SK-N-SH (cell line): ENCODE results near the gene KRT32. TPM values are rescaled to one million over a fixed set of nuclear protein-coding genes. Genes with fewer than 3 reads are reported as not detected.
A peak's percentile ranks its signal among the peaks of the same experiment; 100 is the strongest.

Experiments used
- CTCF ChIA-PET: fragments of 300-600, 350-600 bp; formaldehyde crosslinking; extraction: SDS; loops from one replicate; lab custom pipeline; 2021; lab: Yijun Ruan, JAX
- POLR2A ChIA-PET: fragments of 350-600 bp; sonication (Branson Sonifier 250); formaldehyde crosslinking; extraction: SDS; loops from one replicate; lab custom pipeline; 2020; ENCODE audit warnings: antibody characterized with exemption, inconsistent platforms; lab: Yijun Ruan, JAX
- DNase-seq: peaks from one replicate; pipeline ENCODE4 v3.0.0; 2012
- H2AFZ ChIP-seq: fragments of 200-600 bp; sonication (generic); 2 replicates; pipeline ENCODE4 v1.8.1; 2016; ENCODE audit warnings: antibody characterized with exemption, mild to moderate bottlenecking, low read depth
- H3F3A ChIP-seq: fragments of 200-600 bp; sonication (generic); replicated peaks from 2 replicates; pipeline ENCODE3; 2016; ENCODE audit warnings: antibody characterized with exemption, mild to moderate bottlenecking; ENCODE audit not compliant: insufficient read depth
- H3K27ac ChIP-seq, 2 experiments: fragments of 200-500 bp in 1 of 2; fragments of 200-600 bp in 1 of 2; sonication (Bioruptor generic) in 1 of 2; sonication (generic), shearing (Covaris generic) in 1 of 2; 2 replicates each; pipeline versions ENCODE4 v1.5.1 to v1.6.1; 2014 to 2016; ENCODE audit warnings: low read depth in 2 of 2, inconsistent platforms in 1 of 2, low read length in 1 of 2, mild to moderate bottlenecking in 1 of 2, mixed read lengths in 1 of 2
- H3K27me3 ChIP-seq: fragments of 200-600 bp; sonication (generic), shearing (Covaris generic); 2 replicates; pipeline ENCODE4 v1.6.1; 2016; ENCODE audit warnings: mixed run types; ENCODE audit not compliant: insufficient read depth
- H3K36me3 ChIP-seq, 2 experiments: fragments of 200-500 bp in 1 of 2; fragments of 200-600 bp in 1 of 2; sonication (Bioruptor generic) in 1 of 2; sonication (generic) in 1 of 2; replicated peaks in 1 of 2; 2 replicates each; pipeline versions ENCODE3 to v1.5.1; 2014 to 2016; ENCODE audit warnings: low read length in 1 of 2, mild to moderate bottlenecking in 1 of 2; ENCODE audit not compliant: insufficient read depth in 2 of 2, control insufficient read depth in 1 of 2
- H3K4me1 ChIP-seq, 2 experiments: fragments of 200-500 bp in 1 of 2; fragments of 200-600 bp in 1 of 2; sonication (Bioruptor generic) in 1 of 2; sonication (generic), shearing (Covaris generic) in 1 of 2; 2 replicates each; pipeline versions ENCODE4 v1.5.1 to v1.6.1; 2014 to 2016; ENCODE audit warnings: low read depth in 1 of 2, low read length in 1 of 2, mixed run types in 1 of 2; ENCODE audit not compliant: insufficient read depth in 2 of 2, control insufficient read depth in 1 of 2
- H3K4me2 ChIP-seq: fragments of 200-600 bp; sonication (generic), shearing (Covaris generic); 2 replicates; pipeline ENCODE4 v1.6.1; 2017; ENCODE audit warnings: mixed run types
- H3K4me3 ChIP-seq, 2 experiments: fragments of 200-500 bp in 1 of 2; fragments of 200-600 bp in 1 of 2; sonication (Bioruptor generic) in 1 of 2; sonication (generic), shearing (Covaris generic) in 1 of 2; 2 replicates each; pipeline versions ENCODE4 v1.5.1 to v1.8.1; 2014 to 2016; ENCODE audit warnings: low read depth in 2 of 2, inconsistent platforms in 1 of 2, low read length in 1 of 2, mild to moderate bottlenecking in 1 of 2, mixed read lengths in 1 of 2, moderate library complexity in 1 of 2
- H3K79me2 ChIP-seq: fragments of 200-600 bp; sonication (generic); 2 replicates; pipeline ENCODE4 v1.8.1; 2017; ENCODE audit warnings: mild to moderate bottlenecking; ENCODE audit not compliant: insufficient read depth
- H3K9ac ChIP-seq: fragments of 200-600 bp; sonication (generic); 2 replicates; pipeline ENCODE4 v1.6.1; 2017; ENCODE audit warnings: mixed run types
- H3K9me2 ChIP-seq: fragments of 200-600 bp; sonication (generic); 2 replicates; pipeline ENCODE4 v1.6.1; 2017; ENCODE audit warnings: mixed run types
- H3K9me3 ChIP-seq: fragments of 200-600 bp; sonication (generic); 2 replicates; pipeline ENCODE4 v1.6.1; 2017; ENCODE audit warnings: mixed run types, mild to moderate bottlenecking, moderate library complexity
- H4K20me1 ChIP-seq: fragments of 200-600 bp; sonication (generic); 2 replicates; pipeline ENCODE4 v1.6.1; 2017; ENCODE audit warnings: mild to moderate bottlenecking, mixed run types; ENCODE audit not compliant: insufficient read depth
- FOSL2 ChIP-seq: IDR thresholded peaks from 2 replicates; pipeline ENCODE4 v1.4.0; 2012; ENCODE audit warnings: low read depth, mild to moderate bottlenecking, moderate library complexity, borderline replicate concordance
- JUND ChIP-seq: IDR thresholded peaks from 2 replicates; pipeline ENCODE4 v1.4.0; 2012
- MEF2A ChIP-seq: IDR thresholded peaks from 2 replicates; pipeline ENCODE4 v1.4.0; 2012; ENCODE audit warnings: low read depth, borderline replicate concordance
- RAD21 ChIP-seq: IDR thresholded peaks from 2 replicates; pipeline ENCODE4 v1.6.1; 2012; ENCODE audit warnings: mild to moderate bottlenecking, low read length
- RCOR1 ChIP-seq: fragments of 150-350 bp; IDR thresholded peaks from 2 replicates; pipeline ENCODE4 v1.6.1; 2017; ENCODE audit warnings: antibody characterized with exemption, low read length
- RFX5 ChIP-seq: IDR thresholded peaks from 2 replicates; pipeline ENCODE4 v1.6.1; 2012; ENCODE audit warnings: mild to moderate bottlenecking, improper control_type of control experiment, low read length
- SMC3 ChIP-seq: IDR thresholded peaks from 2 replicates; pipeline ENCODE4 v1.6.1; 2012; ENCODE audit warnings: low read depth, low read length, improper control_type of control experiment
- TCF12 ChIP-seq: IDR thresholded peaks from 2 replicates; pipeline ENCODE4 v1.4.0; 2012
- TEAD4 ChIP-seq: IDR thresholded peaks from 2 replicates; pipeline ENCODE4 v1.4.0; 2012; ENCODE audit warnings: mild to moderate bottlenecking, borderline replicate concordance; ENCODE audit not compliant: insufficient read depth
- WGBS: methylation state at CpG from one replicate; pipeline ENCODE4 v1.1.6; 2017; ENCODE audit warnings: low lambda C conversion rate; 5-methylcytosine and 5-hydroxymethylcytosine counted together
- polyA plus RNA-seq, 3 experiments: library from polyadenylated mRNA; depleted of rRNA; stranded (reverse); fragments of >200 nt; gene quantifications; 2 replicates each; pipeline ENCODE4 v1.2.3, GENCODE V29; 2012
- TF ChIP-seq, protein P1 (sequence below): fragments of 200-600 bp; sonication (generic); IDR thresholded peaks from 2 replicates; pipeline ENCODE4 v1.6.1; 2017; ENCODE audit warnings: antibody characterized with exemption, mild to moderate bottlenecking, moderate library complexity

Gene KRT32
- polyA plus RNA-seq, 1 of the 3 experiments (the other 2 are of a cell fraction): not detected

DNA sequence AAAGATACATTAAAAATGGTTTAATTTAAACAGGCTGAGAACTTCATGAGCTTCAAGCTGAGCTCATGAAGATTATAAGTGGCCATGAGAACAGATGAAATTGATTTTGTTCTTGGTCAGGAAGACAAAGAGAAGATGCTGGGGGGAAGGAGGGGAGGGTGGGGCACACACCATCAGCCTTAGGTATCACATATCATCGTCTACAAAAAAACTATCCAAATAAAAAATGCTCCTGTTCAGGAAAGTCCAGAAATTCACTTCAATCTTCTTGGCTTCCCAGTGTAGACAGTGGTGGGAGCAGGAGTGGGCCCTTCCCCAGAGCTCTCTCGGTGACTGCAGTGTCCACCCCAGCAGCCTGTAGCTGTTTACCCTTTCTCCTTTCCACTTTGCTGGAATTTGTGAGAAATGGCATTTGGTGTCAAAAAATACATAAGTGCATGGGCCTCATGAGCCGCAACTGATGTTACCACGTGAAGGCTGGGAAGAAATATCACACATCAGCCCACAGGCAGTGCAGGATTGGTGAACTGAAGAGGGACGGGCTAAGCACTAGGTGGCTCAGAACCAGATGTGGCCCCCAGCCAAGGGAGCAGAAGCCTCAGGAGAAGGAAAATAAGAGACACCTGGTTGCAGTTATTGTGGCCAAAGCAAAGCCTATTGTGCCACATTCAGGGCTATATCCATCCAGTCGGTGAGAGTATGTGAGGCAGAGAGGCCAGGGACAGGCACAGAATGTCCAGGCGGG lies 48.9 kb downstream of the KRT32 start:
- H3K79me2 ChIP-seq: no peaks in the 10 kb centered on the region
- TF ChIP-seq TCF12: no peak
- TF ChIP-seq TEAD4: no peak
- no peak for TF ChIP-seq SMC3
- TF ChIP-seq FOSL2: no peak
- TF ChIP-seq MEF2A: no peak
- TF ChIP-seq RFX5: no peak
- TF ChIP-seq RCOR1: no peak
- TF ChIP-seq, all 33 proteins: peak for 0
- no peaks in the 10 kb centered on the region for H3K36me3 ChIP-seq
- DNase-seq: no peak
- 0 out of 4 replicates have a peak overlapping the region, but pooled peaks of 1 of the 2 experiments have one; percentile 19 for H3K27ac ChIP-seq
- H3K4me1 ChIP-seq: peaks cover 0 to 47% of the 10 kb centered on the region in 2 experiments; a peak in 2 of 4 replicates
- no peak overlapping the region for H3K4me3 ChIP-seq
- no peaks in the 10 kb centered on the region for H4K20me1 ChIP-seq
- ChIA-PET CTCF (interaction anchor here (0.8 to 2.9 kb wide), 7 partner anchors 11 to 245 kb away, joined by 3 to 11 read pairs (median 3); no protein-coding TSS in a partner anchor), POLR2A (no interaction called here)
- H3F3A ChIP-seq: peaks cover 4% of the 10 kb centered on the region
- 0 out of 2 replicates have a peak overlapping the region, but pooled peaks have one; percentile 40 for H3K4me2 ChIP-seq
- H2AFZ ChIP-seq: no peak overlapping the region
- H3K9me2 ChIP-seq: no peaks in the 10 kb centered on the region
- no peaks in the 10 kb centered on the region for H3K9me3 ChIP-seq
- H3K9ac ChIP-seq: no peak overlapping the region
- H3K27me3 ChIP-seq: no peaks in the 10 kb centered on the region
- 82% methylated on average over 7 of the region's 7 CpGs for WGBS

DNA sequence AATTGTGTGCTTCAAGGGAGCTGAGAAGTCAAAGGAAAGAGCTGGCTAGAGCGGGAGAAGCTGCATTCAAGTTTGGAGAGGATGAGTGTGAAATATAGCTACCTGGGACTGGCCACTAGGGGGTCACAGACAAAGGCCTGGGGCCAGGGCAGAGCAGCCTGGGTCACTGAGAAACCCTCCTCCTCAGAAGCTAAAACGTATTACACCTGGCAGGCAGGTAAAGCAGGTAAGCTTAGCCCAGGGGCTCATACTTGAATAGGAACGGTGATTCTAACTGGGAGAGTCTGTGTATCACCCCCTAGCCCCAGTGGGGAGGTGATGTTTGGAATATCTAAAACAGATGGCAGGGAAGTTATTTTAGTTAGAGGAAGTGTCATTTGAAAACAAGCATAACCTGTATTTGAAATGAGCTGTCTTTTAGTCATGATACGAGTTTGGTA lies 49.6 kb downstream of the KRT32 start:
- Histone ChIP-seq H3K27ac (0 out of 4 replicates have a peak overlapping the region, but pooled peaks of 1 of the 2 experiments have one; percentile 19), H3K27me3 (no peaks in the 10 kb centered on the region), H3K9me2 (no peaks in the 10 kb centered on the region), H3K9me3 (no peaks in the 10 kb centered on the region), H3K36me3 (no peaks in the 10 kb centered on the region), H3K4me1 (peaks cover 0 to 47% of the 10 kb centered on the region in 2 experiments; a peak in 3 of 4 replicates), H3K4me3 (no peak overlapping the region), H4K20me1 (no peaks in the 10 kb centered on the region), H3K9ac (no peak overlapping the region), H3F3A (peaks cover 4% of the 10 kb centered on the region), H2AFZ (no peak overlapping the region), H3K79me2 (no peaks in the 10 kb centered on the region), H3K4me2 (peak overlapping the region; percentile 40; the same call in 1 of the 2 replicates)
- 36% methylated on average over 4 of the region's 4 CpGs for WGBS
- TF ChIP-seq RAD21 (peak; percentile 10; the same call in 1 of the 2 replicates), TCF12 (peak; percentile 43; the same call in 1 of the 2 replicates), JUND (no peak)
- TF ChIP-seq, protein P1, sequence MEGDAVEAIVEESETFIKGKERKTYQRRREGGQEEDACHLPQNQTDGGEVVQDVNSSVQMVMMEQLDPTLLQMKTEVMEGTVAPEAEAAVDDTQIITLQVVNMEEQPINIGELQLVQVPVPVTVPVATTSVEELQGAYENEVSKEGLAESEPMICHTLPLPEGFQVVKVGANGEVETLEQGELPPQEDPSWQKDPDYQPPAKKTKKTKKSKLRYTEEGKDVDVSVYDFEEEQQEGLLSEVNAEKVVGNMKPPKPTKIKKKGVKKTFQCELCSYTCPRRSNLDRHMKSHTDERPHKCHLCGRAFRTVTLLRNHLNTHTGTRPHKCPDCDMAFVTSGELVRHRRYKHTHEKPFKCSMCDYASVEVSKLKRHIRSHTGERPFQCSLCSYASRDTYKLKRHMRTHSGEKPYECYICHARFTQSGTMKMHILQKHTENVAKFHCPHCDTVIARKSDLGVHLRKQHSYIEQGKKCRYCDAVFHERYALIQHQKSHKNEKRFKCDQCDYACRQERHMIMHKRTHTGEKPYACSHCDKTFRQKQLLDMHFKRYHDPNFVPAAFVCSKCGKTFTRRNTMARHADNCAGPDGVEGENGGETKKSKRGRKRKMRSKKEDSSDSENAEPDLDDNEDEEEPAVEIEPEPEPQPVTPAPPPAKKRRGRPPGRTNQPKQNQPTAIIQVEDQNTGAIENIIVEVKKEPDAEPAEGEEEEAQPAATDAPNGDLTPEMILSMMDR: peak; percentile 52
- CTCF ChIA-PET: interaction anchor here (0.8 to 2.9 kb wide), 8 partner anchors 10 to 245 kb away, joined by 3 to 11 read pairs (median 3); no protein-coding TSS in a partner anchor
- POLR2A ChIA-PET: no interaction called here
- peak; percentile 36 for DNase-seq
